Neural progenitor cell (in vitro differentiated cells): Measurements from ENCODE around the gene PRKCB.

Experiments used
- CTCF ChIP-seq: fragments of 200-600 bp; sonication (generic); IDR thresholded peaks from 2 replicates; pipeline ENCODE4 v1.5.1; 2017; ENCODE audit warnings: antibody characterized with exemption, mild to moderate bottlenecking
- EZH2phosphoT487 ChIP-seq: fragments of 200-600 bp; sonication (generic); IDR thresholded peaks from 2 replicates; pipeline ENCODE4 v1.6.1; 2017; ENCODE audit warnings: antibody characterized with exemption

GRCh38 chr16:23802776-23803175, 33.0 kb upstream of the PRKCB start:
- TF ChIP-seq CTCF: no peak
- TF ChIP-seq EZH2phosphoT487: no peak
